ENCODE measurements around the gene PXDN. TPM values are rescaled to one million over a fixed set of nuclear protein-coding genes. Genes with fewer than 3 reads are reported as not detected.

The PXDN gene
- total and polyA plus RNA-seq, 2 of the 13 experiments (the other 11 are each of a cell fraction or from before 2014, with no cell fraction given) = not detected

DNA sequence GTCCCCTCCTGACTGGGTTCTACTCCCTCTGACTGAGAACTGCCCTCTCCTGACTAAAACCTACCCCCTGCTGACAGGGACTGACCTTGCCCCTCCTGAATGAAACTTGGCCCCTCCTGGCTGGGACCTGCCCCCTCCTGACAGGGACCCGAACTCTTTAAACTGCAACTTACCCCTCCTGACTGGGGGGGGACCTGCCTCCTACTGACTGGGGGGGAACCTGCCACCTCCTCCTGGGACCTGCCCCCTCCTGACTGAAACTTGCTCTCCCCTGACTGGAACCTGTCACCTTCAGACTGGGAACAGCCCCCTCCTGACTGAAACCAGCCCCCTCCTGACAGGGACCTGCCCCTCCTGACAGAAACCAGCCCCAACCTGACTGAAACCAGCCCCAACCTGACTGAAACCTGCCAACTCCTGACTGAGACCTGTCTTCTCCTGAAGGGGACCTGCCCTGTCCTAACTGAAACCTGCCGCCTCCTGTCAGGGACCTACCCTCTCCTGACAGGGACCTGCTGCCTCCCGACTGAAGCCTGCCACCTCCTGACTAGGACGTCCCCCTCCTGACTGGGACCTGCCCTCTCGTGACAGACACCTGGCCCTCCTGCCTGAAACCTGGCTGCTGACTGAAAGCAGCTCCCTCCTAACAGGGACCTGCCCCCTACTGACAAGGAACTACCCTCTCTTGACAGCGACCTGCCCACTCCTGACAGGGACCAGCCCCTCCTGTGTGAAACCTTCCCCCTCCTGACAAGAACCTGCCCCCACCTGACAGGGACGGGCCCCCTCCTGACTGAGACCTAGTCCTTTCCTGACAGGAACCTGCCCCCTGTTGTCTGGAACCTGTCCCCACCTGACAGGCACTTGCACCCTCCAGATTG is 87.1 kb downstream of the PXDN start:
- H3K27ac ChIP-seq (ENCODE audit: extremely low read length, insufficient read depth, low read length) = no peak overlapping the region
- H2AFZ ChIP-seq (ENCODE audit: low read length) = no peak overlapping the region
- H3K4me3 ChIP-seq (replicated peaks in 1 of 3; ENCODE audit: insufficient read depth in 1 of 3, low read depth in 2 of 3, low read length in 3 of 3) = no peak overlapping the region
- TF ChIP-seq, protein P1, sequence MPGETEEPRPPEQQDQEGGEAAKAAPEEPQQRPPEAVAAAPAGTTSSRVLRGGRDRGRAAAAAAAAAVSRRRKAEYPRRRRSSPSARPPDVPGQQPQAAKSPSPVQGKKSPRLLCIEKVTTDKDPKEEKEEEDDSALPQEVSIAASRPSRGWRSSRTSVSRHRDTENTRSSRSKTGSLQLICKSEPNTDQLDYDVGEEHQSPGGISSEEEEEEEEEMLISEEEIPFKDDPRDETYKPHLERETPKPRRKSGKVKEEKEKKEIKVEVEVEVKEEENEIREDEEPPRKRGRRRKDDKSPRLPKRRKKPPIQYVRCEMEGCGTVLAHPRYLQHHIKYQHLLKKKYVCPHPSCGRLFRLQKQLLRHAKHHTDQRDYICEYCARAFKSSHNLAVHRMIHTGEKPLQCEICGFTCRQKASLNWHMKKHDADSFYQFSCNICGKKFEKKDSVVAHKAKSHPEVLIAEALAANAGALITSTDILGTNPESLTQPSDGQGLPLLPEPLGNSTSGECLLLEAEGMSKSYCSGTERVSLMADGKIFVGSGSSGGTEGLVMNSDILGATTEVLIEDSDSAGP (CRISPR knock-in tag; IDR thresholded peaks at IDR 0.05; ENCODE audit: borderline replicate concordance) = no peak
- TF ChIP-seq ZNF235 (CRISPR knock-in tag; IDR thresholded peaks at IDR 0.05; ENCODE audit: borderline replicate concordance) = no peak
- TF ChIP-seq, protein P2, sequence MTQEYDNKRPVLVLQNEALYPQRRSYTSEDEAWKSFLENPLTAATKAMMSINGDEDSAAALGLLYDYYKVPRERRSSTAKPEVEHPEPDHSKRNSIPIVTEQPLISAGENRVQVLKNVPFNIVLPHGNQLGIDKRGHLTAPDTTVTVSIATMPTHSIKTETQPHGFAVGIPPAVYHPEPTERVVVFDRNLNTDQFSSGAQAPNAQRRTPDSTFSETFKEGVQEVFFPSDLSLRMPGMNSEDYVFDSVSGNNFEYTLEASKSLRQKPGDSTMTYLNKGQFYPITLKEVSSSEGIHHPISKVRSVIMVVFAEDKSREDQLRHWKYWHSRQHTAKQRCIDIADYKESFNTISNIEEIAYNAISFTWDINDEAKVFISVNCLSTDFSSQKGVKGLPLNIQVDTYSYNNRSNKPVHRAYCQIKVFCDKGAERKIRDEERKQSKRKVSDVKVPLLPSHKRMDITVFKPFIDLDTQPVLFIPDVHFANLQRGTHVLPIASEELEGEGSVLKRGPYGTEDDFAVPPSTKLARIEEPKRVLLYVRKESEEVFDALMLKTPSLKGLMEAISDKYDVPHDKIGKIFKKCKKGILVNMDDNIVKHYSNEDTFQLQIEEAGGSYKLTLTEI (CRISPR knock-in tag; conservative IDR thresholded peaks at IDR 0.05) = no peak
- TF ChIP-seq TOPORS (CRISPR knock-in tag; IDR thresholded peaks at IDR 0.05) = no peak
- TF ChIP-seq ZNF547 (CRISPR knock-in tag; IDR thresholded peaks at IDR 0.05) = no peak
- TF ChIP-seq BHLHE40 (IDR thresholded peaks at IDR 0.05; ENCODE audit: low read length) = no peak
- no peak for TF ChIP-seq ZNF607 (CRISPR knock-in tag; IDR thresholded peaks at IDR 0.05; ENCODE audit: borderline replicate concordance)
- TF ChIP-seq PHF20 (CRISPR knock-in tag; IDR thresholded peaks at IDR 0.05) = no peak
- TF ChIP-seq, protein P3, sequence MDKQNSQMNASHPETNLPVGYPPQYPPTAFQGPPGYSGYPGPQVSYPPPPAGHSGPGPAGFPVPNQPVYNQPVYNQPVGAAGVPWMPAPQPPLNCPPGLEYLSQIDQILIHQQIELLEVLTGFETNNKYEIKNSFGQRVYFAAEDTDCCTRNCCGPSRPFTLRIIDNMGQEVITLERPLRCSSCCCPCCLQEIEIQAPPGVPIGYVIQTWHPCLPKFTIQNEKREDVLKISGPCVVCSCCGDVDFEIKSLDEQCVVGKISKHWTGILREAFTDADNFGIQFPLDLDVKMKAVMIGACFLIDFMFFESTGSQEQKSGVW (CRISPR knock-in tag; IDR thresholded peaks at IDR 0.05; ENCODE audit: borderline replicate concordance) = no peak
- TF ChIP-seq, protein P4, sequence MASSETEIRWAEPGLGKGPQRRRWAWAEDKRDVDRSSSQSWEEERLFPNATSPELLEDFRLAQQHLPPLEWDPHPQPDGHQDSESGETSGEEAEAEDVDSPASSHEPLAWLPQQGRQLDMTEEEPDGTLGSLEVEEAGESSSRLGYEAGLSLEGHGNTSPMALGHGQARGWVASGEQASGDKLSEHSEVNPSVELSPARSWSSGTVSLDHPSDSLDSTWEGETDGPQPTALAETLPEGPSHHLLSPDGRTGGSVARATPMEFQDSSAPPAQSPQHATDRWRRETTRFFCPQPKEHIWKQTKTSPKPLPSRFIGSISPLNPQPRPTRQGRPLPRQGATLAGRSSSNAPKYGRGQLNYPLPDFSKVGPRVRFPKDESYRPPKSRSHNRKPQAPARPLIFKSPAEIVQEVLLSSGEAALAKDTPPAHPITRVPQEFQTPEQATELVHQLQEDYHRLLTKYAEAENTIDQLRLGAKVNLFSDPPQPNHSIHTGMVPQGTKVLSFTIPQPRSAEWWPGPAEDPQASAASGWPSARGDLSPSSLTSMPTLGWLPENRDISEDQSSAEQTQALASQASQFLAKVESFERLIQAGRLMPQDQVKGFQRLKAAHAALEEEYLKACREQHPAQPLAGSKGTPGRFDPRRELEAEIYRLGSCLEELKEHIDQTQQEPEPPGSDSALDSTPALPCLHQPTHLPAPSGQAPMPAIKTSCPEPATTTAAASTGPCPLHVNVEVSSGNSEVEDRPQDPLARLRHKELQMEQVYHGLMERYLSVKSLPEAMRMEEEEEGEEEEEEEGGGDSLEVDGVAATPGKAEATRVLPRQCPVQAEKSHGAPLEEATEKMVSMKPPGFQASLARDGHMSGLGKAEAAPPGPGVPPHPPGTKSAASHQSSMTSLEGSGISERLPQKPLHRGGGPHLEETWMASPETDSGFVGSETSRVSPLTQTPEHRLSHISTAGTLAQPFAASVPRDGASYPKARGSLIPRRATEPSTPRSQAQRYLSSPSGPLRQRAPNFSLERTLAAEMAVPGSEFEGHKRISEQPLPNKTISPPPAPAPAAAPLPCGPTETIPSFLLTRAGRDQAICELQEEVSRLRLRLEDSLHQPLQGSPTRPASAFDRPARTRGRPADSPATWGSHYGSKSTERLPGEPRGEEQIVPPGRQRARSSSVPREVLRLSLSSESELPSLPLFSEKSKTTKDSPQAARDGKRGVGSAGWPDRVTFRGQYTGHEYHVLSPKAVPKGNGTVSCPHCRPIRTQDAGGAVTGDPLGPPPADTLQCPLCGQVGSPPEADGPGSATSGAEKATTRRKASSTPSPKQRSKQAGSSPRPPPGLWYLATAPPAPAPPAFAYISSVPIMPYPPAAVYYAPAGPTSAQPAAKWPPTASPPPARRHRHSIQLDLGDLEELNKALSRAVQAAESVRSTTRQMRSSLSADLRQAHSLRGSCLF (CRISPR knock-in tag; IDR thresholded peaks at IDR 0.05; ENCODE audit: borderline replicate concordance) = no peak
- TF ChIP-seq ZNF790 (CRISPR knock-in tag; IDR thresholded peaks at IDR 0.05; ENCODE audit: borderline replicate concordance) = no peak
- TF ChIP-seq RNF2 (conservative IDR thresholded peaks at IDR 0.05; ENCODE audit: low read depth) = no peak
- FAIRE-seq (no peak), ATAC-seq (peak; percentile 21), DNase-seq (ENCODE audit: low spot score) (no peak)
- intact Hi-C loops (cut with micrococcal nuclease; ENCODE audit: unreplicated experiment) (no loop called here), in situ Hi-C loops (cut with HindIII; ENCODE audit: extremely low pct_ligation_motif_present, low pct_unique_long_range_greater_than_20kb) (no loop called here)
- no peaks in the 10 kb centered on the region for H3K79me2 ChIP-seq (ENCODE audit: insufficient read depth, low read length)
- no peak overlapping the region for H3K9ac ChIP-seq (ENCODE audit: insufficient read depth, low read depth, low read length)
- WGBS (ENCODE audit: low lambda C conversion rate) = 2% methylated on average over 7 of the region's 7 CpGs
- H3K4me1 ChIP-seq (ENCODE audit: insufficient read depth, low read length) = no peaks in the 10 kb centered on the region
- peaks cover 8 to 51% of the 10 kb centered on the region in 2 experiments; a peak in 4 of 5 replicates for H3K27me3 ChIP-seq (ENCODE audit: control insufficient read depth in 1 of 2, insufficient read depth in 2 of 2, low read length in 2 of 2)
- ChIA-PET CTCF (ENCODE audit: low intra/inter-chr PET ratio, low total read pairs) (no interaction called here), POLR2A (no interaction called here)
- no peaks in the 10 kb centered on the region for H3K36me3 ChIP-seq (replicated peaks in 1 of 2; ENCODE audit: control insufficient read depth in 1 of 2, insufficient read depth in 2 of 2, low read length in 2 of 2)
- no TSS peak for BruUV-seq (replicated peaks)
- no peak overlapping the region for H3K4me2 ChIP-seq (ENCODE audit: low read depth, low read length)
- no peaks in the 10 kb centered on the region for H3K9me3 ChIP-seq (ENCODE audit: low read length)
- H4K20me1 ChIP-seq (ENCODE audit: insufficient read depth, low read length) = no peaks in the 10 kb centered on the region
